Left ventricle myocardium inferior (tissue), 1 donor: ENCODE measurements around the gene QSOX2. TPM values are rescaled to one million over a fixed set of nuclear protein-coding genes. Genes with fewer than 3 reads are reported as not detected.

Experiments used
- DNase-seq: peaks from one replicate; pipeline ENCODE4 v3.0.0-alpha.2; 2020
- H3K27ac ChIP-seq: fragments of 200-600 bp; replicated peaks from 2 replicates; pipeline ENCODE4 v1.8.0; 2021
- H3K27me3 ChIP-seq: fragments of 200-600 bp; 2 replicates; pipeline ENCODE4 v1.8.0; 2021; ENCODE audit warnings: low read depth
- H3K36me3 ChIP-seq: fragments of 200-600 bp; 2 replicates; pipeline ENCODE4 v1.8.0; 2021
- H3K4me1 ChIP-seq: fragments of 200-600 bp; 2 replicates; pipeline ENCODE4 v1.8.0; 2021
- H3K4me3 ChIP-seq: fragments of 200-600 bp; 2 replicates; pipeline ENCODE4 v1.8.0; 2021; ENCODE audit warnings: mild to moderate bottlenecking, moderate library complexity
- H3K9me3 ChIP-seq: fragments of 200-600 bp; replicated peaks from 2 replicates; pipeline ENCODE4 v1.8.0; 2021
- CTCF ChIP-seq: fragments of 200-600 bp; IDR thresholded peaks from 2 replicates; pipeline ENCODE4 v1.8.0; 2021; ENCODE audit warnings: antibody characterized with exemption, mild to moderate bottlenecking, borderline replicate concordance
- intact Hi-C: fragments of 100-400 bp; cut with micrococcal nuclease; formaldehyde crosslinking; loops from one replicate; pipeline ENCODE4 v1.11.0; 2022
- total RNA-seq: library from RNA; stranded (reverse); fragmentation: NEBNext Ultra II Directional; extraction: Animal tissue kit (Norgen Biotek cat#: 25700); gene quantifications from one replicate; pipeline ENCODE4 v1.2.1, GENCODE V29; 2021
- donor health status: DM: no; HTN: yes; CAD: no; lungs with severe emphysema.

The QSOX2 gene
- total RNA-seq, 1 donor from 2014 or later = 8.0 TPM

- no peak overlapping the region for H3K27ac ChIP-seq
- TF ChIP-seq CTCF = no peak
- DNase-seq = no peak
- H3K36me3 ChIP-seq = no peaks in the 10 kb centered on the region
- no peak overlapping the region for H3K4me3 ChIP-seq
- H3K27me3 ChIP-seq = peaks cover 86% of the 10 kb centered on the region
- peaks cover 6% of the 10 kb centered on the region for H3K4me1 ChIP-seq
- no peaks in the 10 kb centered on the region for H3K9me3 ChIP-seq
- intact Hi-C loops = no loop called here
Measured at GRCh38 chr9:136287960-136288753, 42.5 kb upstream of the QSOX2 start.

GRCh38 chr9:136286987-136287379 is 41.4 kb upstream of the QSOX2 start:
- no peak for TF ChIP-seq CTCF
- DNase-seq = no peak
- Histone ChIP-seq H3K36me3 (no peaks in the 10 kb centered on the region), H3K27ac (no peak overlapping the region), H3K4me1 (peaks cover 8% of the 10 kb centered on the region), H3K9me3 (no peaks in the 10 kb centered on the region), H3K27me3 (peaks cover 95% of the 10 kb centered on the region), H3K4me3 (no peak overlapping the region)
- intact Hi-C loops = no loop called here

- Histone ChIP-seq H3K36me3 (no peaks in the 10 kb centered on the region), H3K4me3 (no peak overlapping the region), H3K27me3 (peaks cover 97% of the 10 kb centered on the region), H3K9me3 (no peaks in the 10 kb centered on the region), H3K4me1 (peaks cover 8% of the 10 kb centered on the region), H3K27ac (no peak overlapping the region)
- intact Hi-C loops = no loop called here
- no peak for DNase-seq
- TF ChIP-seq CTCF = no peak
Measured at GRCh38 chr9:136286359-136286986, 40.9 kb upstream of the QSOX2 start.

- no peak overlapping the region for H3K27ac ChIP-seq
- H3K4me3 ChIP-seq = no peak overlapping the region
- no peak for TF ChIP-seq CTCF
- DNase-seq = no peak
- H3K9me3 ChIP-seq = no peaks in the 10 kb centered on the region
- H3K4me1 ChIP-seq = peaks cover 8% of the 10 kb centered on the region
- H3K27me3 ChIP-seq = peaks cover 96% of the 10 kb centered on the region
- no peaks in the 10 kb centered on the region for H3K36me3 ChIP-seq
- intact Hi-C loops = no loop called here
Measured at GRCh38 chr9:136285501-136286358, 40.1 kb upstream of the QSOX2 start.

GRCh38 chr9:136284951-136285350 is 39.3 kb upstream of the QSOX2 start:
- H3K4me3 ChIP-seq = no peak overlapping the region
- H3K27me3 ChIP-seq = peaks cover 90% of the 10 kb centered on the region
- TF ChIP-seq CTCF = no peak
- peaks cover 8% of the 10 kb centered on the region for H3K4me1 ChIP-seq
- H3K36me3 ChIP-seq = no peaks in the 10 kb centered on the region
- intact Hi-C loops = no loop called here
- H3K27ac ChIP-seq = no peak overlapping the region
- no peak for DNase-seq
- no peaks in the 10 kb centered on the region for H3K9me3 ChIP-seq
